Bronchial epithelial cell (primary cell): ENCODE measurements around the gene DGKG. TPM values are rescaled to one million over a fixed set of nuclear protein-coding genes. Genes with fewer than 3 reads are reported as not detected.

Experiments
- DNase-seq: peaks from one replicate; pipeline ENCODE4 v3.0.0-alpha.2; 2010; ENCODE audit warnings: low read depth
- FAIRE-seq: peaks from 2 replicates; lab custom pipeline; 2011; peaks lifted over from hg19 to GRCh38; lab: Jason Lieb, UNC
- H3K27me3 ChIP-seq: 2 replicates; pipeline ENCODE4 v1.5.1; 2011; ENCODE audit warnings: low read length; ENCODE audit not compliant: control insufficient read depth, insufficient read depth
- H3K36me3 ChIP-seq: 2 replicates; pipeline ENCODE4 v1.5.1; 2011; ENCODE audit warnings: low read length; ENCODE audit not compliant: control insufficient read depth, insufficient read depth
- H3K4me3 ChIP-seq: 2 replicates; pipeline ENCODE4 v1.5.1; 2011; ENCODE audit warnings: mild to moderate bottlenecking, low read depth, low read length, control low read depth
- CTCF ChIP-seq: IDR thresholded peaks from 2 replicates; pipeline ENCODE4 v1.5.1; 2011; ENCODE audit warnings: mild to moderate bottlenecking, moderate library complexity, low read length, control low read depth, inconsistent platforms; ENCODE audit not compliant: insufficient read depth, severe bottlenecking
- total RNA-seq: library from RNA; depleted of rRNA; stranded (reverse); fragments of >200 nt; gene quantifications from 2 replicates; pipeline ENCODE4 v1.2.1, GENCODE V29; 2014

The DGKG gene
- total RNA-seq, 1 donor from 2014 or later, result not detected

GRCh38 chr3:186362988-186363387 lies 954 bp upstream of the DGKG start:
- Histone ChIP-seq H3K4me3 (no peak overlapping the region), H3K36me3 (no peaks in the 10 kb centered on the region), H3K27me3 (peaks cover 38% of the 10 kb centered on the region)
- no peak for FAIRE-seq
- TF ChIP-seq CTCF, result no peak
- DNase-seq, result no peak

GRCh38 chr3:186362537-186362842 lies 456 bp upstream of the DGKG start:
- no peaks in the 10 kb centered on the region for H3K36me3 ChIP-seq
- H3K27me3 ChIP-seq, result peaks cover 38% of the 10 kb centered on the region
- TF ChIP-seq CTCF, result no peak
- no peak overlapping the region for H3K4me3 ChIP-seq
- no peak for DNase-seq
- no peak for FAIRE-seq

- FAIRE-seq (no peak), DNase-seq (no peak)
- H3K27me3 ChIP-seq, result peaks cover 35% of the 10 kb centered on the region
- no peak overlapping the region for H3K4me3 ChIP-seq
- TF ChIP-seq CTCF, result no peak
- H3K36me3 ChIP-seq, result no peaks in the 10 kb centered on the region
Observed at GRCh38 chr3:186361246-186361761, 730 bp downstream of the DGKG start.

GRCh38 chr3:186360779-186361178 lies 1.3 kb downstream of the DGKG start:
- FAIRE-seq, result no peak
- no peak overlapping the region for H3K4me3 ChIP-seq

GRCh38 chr3:186359078-186359477 lies 3.0 kb downstream of the DGKG start:
- Histone ChIP-seq H3K36me3 (no peaks in the 10 kb centered on the region), H3K27me3 (peaks cover 33% of the 10 kb centered on the region), H3K4me3 (no peak overlapping the region)
- no peak for DNase-seq
- TF ChIP-seq CTCF, result no peak
- no peak for FAIRE-seq

More at GRCh38 chr3:186360779-186361178, 1.3 kb downstream of the DGKG start:
- TF ChIP-seq CTCF, result no peak
- Histone ChIP-seq H3K27me3 (peaks cover 35% of the 10 kb centered on the region), H3K36me3 (no peaks in the 10 kb centered on the region)
- no peak for DNase-seq

- no peak for TF ChIP-seq CTCF
- Histone ChIP-seq H3K4me3 (no peak overlapping the region), H3K36me3 (no peaks in the 10 kb centered on the region), H3K27me3 (peaks cover 7% of the 10 kb centered on the region)
- DNase-seq (no peak), FAIRE-seq (no peak)
Observed at GRCh38 chr3:186356152-186356551, 5.9 kb downstream of the DGKG start.
